Measurements from ENCODE around the gene CFAP126.
"Not testable (repeated sequence)": the region's sequence is repeated elsewhere in the genome, so short reads cannot be mapped to it uniquely, and the experiment has no call there.

CFAP126 gene

GRCh38 chr1:161379071-161379470 is 11.4 kb upstream of the CFAP126 start:
- DNase-seq, result no peak

- DNase-seq, result no peak
Observed at GRCh38 chr1:161378014-161378413, 10.3 kb upstream of the CFAP126 start.

GRCh38 chr1:161374373-161374772 is 6.7 kb upstream of the CFAP126 start:
- DNase-seq, result no peak

GRCh38 chr1:161373442-161373841 is 5.8 kb upstream of the CFAP126 start:
- no peak for DNase-seq

GRCh38 chr1:161365207-161365606 is 2.5 kb downstream of the CFAP126 start:
- DNase-seq, result no peak

GRCh38 chr1:161364332-161364731 is 3.3 kb downstream of the CFAP126 start:
- DNase-seq, result peak; percentile 33

GRCh38 chr1:161359291-161359690 is 8.4 kb downstream of the CFAP126 start:
- DNase-seq, result no peak

- DNase-seq, result no peak
Observed at GRCh38 chr1:161357073-161357472, 10.6 kb downstream of the CFAP126 start.

- DNase-seq, result peak; percentile 56
Observed at GRCh38 chr1:161351482-161351881, 16.2 kb downstream of the CFAP126 start.

GRCh38 chr1:161350671-161351070 is 17.0 kb downstream of the CFAP126 start:
- no peak for DNase-seq

- DNase-seq, result no peak
Observed at GRCh38 chr1:161342821-161343220, 24.9 kb downstream of the CFAP126 start.

GRCh38 chr1:161342177-161342576 is 25.5 kb downstream of the CFAP126 start:
- DNase-seq, result no peak

GRCh38 chr1:161335796-161336195 is 31.9 kb downstream of the CFAP126 start:
- no peak for DNase-seq

GRCh38 chr1:161333166-161333565 is 34.5 kb downstream of the CFAP126 start:
- no peak for DNase-seq

- DNase-seq, result no peak
Observed at GRCh38 chr1:161330346-161330745, 37.3 kb downstream of the CFAP126 start.

GRCh38 chr1:161324020-161324419 is 43.7 kb downstream of the CFAP126 start:
- peak; percentile 31 for DNase-seq

GRCh38 chr1:161315841-161316674 is 51.6 kb downstream of the CFAP126 start:
- DNase-seq, result not testable (repeated sequence)

Measured in activated CD4-positive, alpha-beta T cell treated with anti-CD3 and anti-CD28 coated beads, Interleukin-10, Interleukin-2, amounts not matched to agents 100 ng/mL and 50 ng/mL, durations not matched to agents 16 hours and 8 hours (primary cell).